ENCODE results near the gene NLRC5. TPM values are rescaled to one million over a fixed set of nuclear protein-coding genes. Genes with fewer than 3 reads are reported as not detected.
"Not testable (repeated sequence)": the region's sequence is repeated elsewhere in the genome, so short reads cannot be mapped to it uniquely, and the experiment has no call there.

NLRC5 gene
- polyA plus RNA-seq, 5 donors: 8.2 to 13.9 (median 10.7) TPM

DNA sequence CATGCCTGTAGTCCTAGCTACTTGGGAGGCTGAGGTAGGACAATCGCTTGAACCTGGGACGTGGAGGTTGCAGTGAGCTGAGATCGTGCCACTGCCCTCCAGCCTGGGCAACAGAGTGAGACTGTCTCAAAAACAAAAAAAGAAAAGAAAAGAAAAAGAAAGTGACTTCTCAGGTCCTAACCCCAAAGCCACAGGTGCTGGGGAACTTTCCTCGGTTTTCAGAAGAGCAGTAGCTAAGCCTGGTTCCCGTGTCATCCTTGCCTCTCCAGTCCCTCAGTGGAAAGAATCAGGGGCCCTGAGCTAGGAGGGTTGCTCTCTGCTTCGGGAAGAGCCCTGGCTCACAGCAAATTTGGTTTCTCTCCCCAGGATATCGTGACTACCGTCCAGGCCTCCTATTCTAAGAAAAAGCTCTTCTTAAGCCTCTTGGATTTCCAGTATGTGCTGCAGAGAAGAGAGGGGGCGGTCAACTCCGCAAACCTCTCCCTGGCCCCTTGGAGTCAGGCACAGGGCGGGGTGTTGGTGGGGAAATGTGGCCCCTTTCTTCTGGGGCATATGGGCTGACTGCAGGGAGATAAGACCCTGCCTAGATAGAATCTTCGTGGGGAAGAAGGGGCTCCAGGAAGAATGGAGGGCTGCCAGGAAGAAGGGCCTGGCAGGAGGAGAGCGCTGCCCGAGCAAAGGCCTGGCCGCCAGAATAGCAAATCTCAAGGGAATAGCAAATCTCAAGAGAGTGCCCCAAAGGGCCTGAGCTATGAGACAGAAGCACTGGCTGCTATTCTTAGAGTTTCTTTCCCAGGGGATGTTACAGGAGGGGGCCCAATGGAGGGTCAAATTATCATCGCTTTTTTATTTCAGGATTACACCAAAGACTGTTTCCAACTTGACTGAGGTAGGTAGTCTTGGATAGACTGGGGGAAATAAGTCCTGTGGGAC lies 8.3 kb upstream of the NLRC5 start:
- no peak for DNase-seq

GRCh38 chr16:56981729-56982271 lies 7.6 kb upstream of the NLRC5 start:
- DNase-seq: no peak

DNA sequence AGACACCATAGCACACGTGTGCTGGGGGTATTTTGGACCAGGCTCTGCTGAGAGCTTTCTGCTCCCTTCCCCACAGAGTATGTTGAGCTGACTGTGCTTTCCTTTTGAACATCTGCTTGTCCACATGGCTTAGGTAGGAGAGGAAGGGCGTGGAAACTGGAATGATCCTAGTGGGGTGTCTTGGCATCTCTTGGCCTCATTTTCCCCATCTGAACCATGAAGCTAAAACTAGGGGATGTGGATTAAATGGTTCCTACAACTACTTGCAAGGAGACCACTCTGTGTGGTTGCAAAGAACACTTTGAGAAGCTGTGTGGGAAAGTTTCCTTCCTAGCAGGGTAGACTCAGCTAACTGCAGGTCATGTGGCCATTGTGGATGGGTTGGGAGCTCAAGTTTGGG lies 6.7 kb upstream of the NLRC5 start:
- no peak for DNase-seq

DNA sequence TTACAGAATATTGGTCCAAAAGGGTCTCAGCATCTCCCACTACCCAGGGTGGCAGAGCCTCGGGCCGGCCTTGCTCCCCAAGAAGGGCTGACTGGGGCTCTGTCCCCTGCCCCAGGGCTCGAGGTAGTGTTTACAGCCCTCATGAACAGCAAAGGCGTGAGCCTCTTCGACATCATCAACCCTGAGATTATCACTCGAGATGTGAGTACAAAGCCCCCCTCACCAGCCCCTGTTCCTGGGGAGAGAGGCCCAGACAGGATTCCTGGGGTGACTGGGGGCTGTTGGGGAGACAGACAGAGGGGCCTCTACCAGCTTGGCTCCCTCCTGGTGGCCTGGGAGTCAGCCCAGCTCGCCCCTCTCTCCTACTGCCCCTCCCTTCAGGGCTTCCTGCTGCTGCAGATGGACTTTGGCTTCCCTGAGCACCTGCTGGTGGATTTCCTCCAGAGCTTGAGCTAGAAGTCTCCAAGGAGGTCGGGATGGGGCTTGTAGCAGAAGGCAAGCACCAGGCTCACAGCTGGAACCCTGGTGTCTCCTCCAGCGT lies 6.1 kb upstream of the NLRC5 start:
- DNase-seq: no peak

DNA sequence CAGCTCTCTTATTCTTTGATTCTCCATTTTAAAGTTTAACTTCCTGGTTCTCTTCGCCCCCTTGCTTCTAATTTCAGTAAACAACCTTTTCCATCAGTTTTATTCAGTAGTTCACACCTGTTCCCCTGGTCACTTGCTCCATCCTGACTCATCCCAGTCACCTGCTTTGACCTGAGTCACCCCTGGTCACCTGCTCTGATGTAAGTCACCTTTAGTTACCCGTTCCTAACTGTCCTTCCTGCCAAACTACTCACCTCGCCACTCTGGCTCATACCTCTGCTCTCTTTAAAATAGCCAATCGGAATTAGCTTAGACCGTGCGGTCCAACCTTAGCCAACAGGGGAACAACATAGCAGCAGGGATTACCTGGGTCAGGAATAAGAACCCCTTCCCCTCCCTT lies 4.7 kb upstream of the NLRC5 start:
- no peak for DNase-seq

- no peak for DNase-seq
Observed at GRCh38 chr16:56985288-56985961, 3.9 kb upstream of the NLRC5 start.

DNA sequence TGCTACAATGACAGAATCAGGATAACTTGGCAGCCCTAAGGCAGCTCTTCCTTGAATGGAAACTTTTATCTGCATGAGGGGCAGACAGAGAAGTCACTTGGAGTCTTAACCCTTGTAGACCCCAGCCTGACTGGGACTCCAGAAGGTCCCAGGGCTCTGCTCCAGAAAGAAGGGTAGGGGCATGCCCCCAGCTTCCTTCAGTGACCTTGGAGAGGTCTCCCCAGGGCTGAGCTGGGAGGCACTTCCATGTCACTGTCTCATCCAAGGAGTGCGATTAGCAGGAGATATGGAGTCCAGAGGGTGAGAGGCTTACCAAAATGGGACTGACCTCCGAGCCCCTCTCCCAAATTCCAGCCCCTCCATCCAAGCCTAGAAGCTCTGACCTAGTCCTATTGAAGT lies 3.4 kb upstream of the NLRC5 start:
- no peak for DNase-seq

DNA sequence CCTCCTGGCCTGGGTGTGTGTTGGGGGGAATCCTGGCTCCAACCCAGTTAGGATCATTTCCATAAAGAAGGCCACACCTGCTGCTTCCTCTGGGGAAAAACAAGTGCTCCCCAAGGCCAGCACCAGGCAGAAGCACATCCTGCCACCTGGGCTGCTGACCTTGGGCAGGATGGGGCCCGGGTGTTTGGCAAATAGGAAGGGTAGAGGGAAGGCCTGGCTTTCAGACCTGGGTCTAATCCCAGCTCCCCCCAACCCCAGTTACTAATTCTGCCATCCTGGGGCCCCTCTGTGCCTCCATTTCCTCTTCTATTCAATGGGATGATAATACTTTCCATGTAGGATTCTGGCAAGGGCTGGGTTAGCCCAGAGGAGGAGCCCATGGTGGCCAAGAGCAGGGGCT lies 3.0 kb upstream of the NLRC5 start:
- no peak for DNase-seq

DNA sequence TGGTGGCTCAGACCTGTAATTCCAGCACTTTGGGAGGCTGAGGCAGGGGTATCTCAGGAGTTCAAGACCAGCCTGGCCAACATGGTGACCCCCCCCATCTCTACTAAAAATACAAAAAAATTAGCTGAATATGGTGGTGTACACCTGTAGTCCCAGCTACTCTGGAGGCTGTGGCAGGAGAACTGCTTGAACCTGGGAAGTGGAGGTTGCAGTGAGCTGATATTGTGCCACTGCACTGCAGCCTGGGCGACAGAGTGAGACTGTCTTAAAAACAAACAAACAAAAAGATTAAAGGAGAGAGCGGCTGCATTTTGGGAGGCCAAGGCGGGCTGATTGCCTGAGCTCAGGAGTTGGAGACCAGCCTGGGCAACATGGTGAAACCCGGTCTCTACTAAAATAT lies 2.4 kb upstream of the NLRC5 start:
- DNase-seq: not testable (repeated sequence)

DNA sequence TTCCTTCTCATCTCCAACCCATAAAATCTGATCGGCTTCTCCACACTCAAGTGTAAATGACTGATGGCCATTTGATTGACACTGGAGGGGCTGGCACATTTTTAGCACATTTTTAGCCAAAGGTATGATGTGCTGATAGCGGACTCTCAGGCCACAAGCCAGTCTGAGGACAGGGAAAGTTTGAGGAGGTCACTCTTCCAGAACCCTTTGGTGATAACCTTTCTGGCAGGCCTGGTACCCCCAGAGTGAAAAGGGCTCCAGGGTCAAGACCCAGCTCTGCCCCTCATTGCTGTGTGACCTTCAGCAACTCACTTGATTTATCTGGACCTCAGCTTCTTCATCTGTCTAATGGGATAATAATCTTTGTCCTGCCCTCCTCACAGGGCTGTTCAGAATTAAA lies 1.7 kb upstream of the NLRC5 start:
- no peak for DNase-seq

- no peak for DNase-seq
Observed at GRCh38 chr16:56988161-56988947, 1.0 kb upstream of the NLRC5 start.

GRCh38 chr16:56989988-56990387 lies 631 bp downstream of the NLRC5 start:
- DNase-seq: no peak

- no peak for DNase-seq
Observed at GRCh38 chr16:56990407-56991286, 1.3 kb downstream of the NLRC5 start.

GRCh38 chr16:56992431-56992830 lies 3.1 kb downstream of the NLRC5 start:
- DNase-seq: not testable (repeated sequence)

DNA sequence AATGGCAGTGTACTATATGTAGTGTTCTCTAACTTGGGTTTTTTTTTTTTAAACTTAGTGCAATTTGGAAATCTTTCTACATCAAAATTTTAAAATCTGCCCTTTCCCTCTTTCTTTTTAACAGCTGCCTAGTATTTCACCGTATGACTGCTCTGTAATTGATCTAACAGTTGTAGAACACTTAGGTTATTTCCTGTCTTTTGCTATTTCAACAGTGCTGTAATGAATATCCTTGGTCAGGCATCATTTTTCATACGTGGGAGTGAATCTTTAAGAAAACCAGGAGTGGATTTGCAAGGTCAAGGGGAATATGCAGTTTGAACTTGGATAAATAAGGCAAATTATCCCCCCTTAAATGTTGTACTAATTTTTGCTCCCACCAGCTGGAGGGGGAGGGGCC lies 3.8 kb downstream of the NLRC5 start:
- DNase-seq: no peak

DNA sequence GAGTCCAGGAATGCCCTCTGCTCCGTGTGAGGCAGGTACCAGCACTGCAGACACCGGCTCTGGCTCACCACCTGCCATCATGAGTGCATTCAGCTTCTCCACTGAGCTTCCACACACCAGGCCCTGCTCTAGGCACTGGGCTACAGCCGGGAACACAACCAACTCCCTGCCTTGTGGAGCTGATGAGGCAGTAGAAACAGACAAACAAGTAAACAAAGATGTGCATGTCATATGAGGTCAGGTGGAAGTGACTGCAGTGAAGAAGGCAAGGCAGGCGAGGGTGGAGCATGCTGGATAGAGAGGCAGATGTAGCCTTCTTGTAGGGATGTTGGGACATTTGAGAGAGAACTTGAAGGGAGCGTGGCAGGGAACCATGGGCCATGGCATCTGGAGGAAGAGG lies 5.0 kb downstream of the NLRC5 start:
- DNase-seq: no peak

DNA sequence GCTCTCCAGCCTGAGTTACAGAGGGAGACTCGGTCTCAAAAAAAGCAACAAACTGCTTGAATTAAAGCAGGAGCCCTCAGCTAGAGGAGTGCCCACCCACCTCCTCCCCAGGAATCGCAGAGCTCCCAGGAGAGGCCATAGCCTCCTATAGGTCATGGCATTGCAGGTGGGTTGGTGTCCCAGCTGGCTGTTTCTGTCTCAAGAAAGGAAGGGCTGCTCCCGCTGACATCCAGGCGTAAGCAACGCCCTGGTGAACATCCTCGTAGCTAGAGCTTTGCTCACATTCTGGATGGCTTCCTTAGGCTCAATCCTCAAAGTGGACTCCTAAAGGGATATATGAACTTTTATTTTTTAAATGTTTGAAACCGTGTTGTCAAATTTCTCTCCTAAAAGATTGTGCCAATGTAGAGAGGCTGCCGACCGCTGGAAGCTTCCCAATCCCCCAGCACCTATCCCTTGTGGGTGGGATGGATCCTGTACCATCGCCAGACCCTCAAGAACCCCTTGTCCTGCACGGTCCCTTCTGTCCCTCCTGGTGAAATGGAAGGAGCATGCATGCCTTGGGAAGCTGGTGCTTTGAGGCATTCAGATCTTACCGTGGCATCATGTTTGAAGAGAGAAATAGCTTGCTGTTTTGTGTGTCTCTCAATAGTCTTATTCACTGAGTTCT lies 5.9 kb downstream of the NLRC5 start:
- DNase-seq: no peak

DNA sequence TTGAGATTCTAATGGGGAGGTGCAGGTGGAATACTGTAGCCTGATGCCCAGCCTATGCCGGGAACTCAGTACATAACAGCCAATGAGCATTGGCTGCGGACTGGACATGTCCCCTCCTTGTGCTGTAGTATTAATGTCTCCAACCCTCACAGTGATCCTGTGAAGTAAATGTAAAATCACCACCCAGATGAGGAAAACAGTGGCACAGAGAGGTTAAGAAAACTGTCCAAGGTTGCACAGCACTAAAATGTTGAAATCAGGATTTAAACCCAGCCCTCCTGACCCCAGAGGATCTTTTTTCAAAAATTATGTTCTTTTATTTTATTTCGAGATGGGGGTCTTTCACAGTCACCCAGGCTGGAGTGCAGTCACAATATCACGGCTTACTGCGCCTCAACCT lies 7.9 kb downstream of the NLRC5 start:
- DNase-seq: no peak

- no peak for DNase-seq
Observed at GRCh38 chr16:56997931-56998330, 8.6 kb downstream of the NLRC5 start.

- no peak for DNase-seq
Observed at GRCh38 chr16:56998352-56998751, 9.0 kb downstream of the NLRC5 start.
